Ovary (tissue), 9 donors: Measurements from ENCODE around the gene TTC39B. TPM values are rescaled to one million over a fixed set of nuclear protein-coding genes. Genes with fewer than 3 reads are reported as not detected.

ENCODE experiments used
- DNase-seq, 5 donors: peaks; one replicate each; pipeline ENCODE4 v3.0.0-alpha.2; 2019 to 2020
- H3K27ac ChIP-seq, 2 donors: fragments of 200-600 bp; one replicate each; pipeline versions ENCODE4 v1.5.1 to v1.8.0; 2019 to 2022
- H3K27me3 ChIP-seq: fragments of 200-600 bp; one replicate; pipeline ENCODE4 v1.8.0; 2022
- H3K36me3 ChIP-seq: fragments of 200-600 bp; sonication (generic); one replicate; pipeline ENCODE4 v1.5.1; 2019
- H3K4me1 ChIP-seq: one replicate; pipeline ENCODE4 v1.8.1; 2013; ENCODE audit warnings: mild to moderate bottlenecking, moderate library complexity; ENCODE audit not compliant: insufficient read depth
- H3K4me3 ChIP-seq: fragments of 200-600 bp; sonication (generic); one replicate; pipeline ENCODE4 v1.5.1; 2017
- H3K9me3 ChIP-seq, 2 donors: fragments of 200-600 bp in 1 of 2; sonication (generic) in 1 of 2; one replicate each; pipeline versions ENCODE4 v1.5.1 to v1.8.1; 2013 to 2019; ENCODE audit warnings: mild to moderate bottlenecking in 1 of 2, moderate library complexity in 1 of 2
- CTCF ChIP-seq, 3 donors: fragments of 450-650 bp in 2 of 3; fragments of 200-600 bp in 1 of 3; IDR thresholded peaks; one replicate each; pipeline versions ENCODE4 v1.5.1 to v1.8.0; 2016 to 2022; ENCODE audit warnings: antibody characterized with exemption in 3 of 3, mild to moderate bottlenecking in 1 of 3
- EP300 ChIP-seq: sonication (generic); formaldehyde crosslinking; IDR thresholded peaks from one replicate; pipeline ENCODE4 v1.6.1; 2017; ENCODE audit warnings: antibody characterized with exemption
- POLR2A ChIP-seq: fragments of 450-650 bp; IDR thresholded peaks from one replicate; pipeline ENCODE4 v1.6.1; 2017; ENCODE audit warnings: antibody characterized with exemption, mild to moderate bottlenecking, moderate library complexity
- WGBS, 3 donors: extraction: QIAGEN DNeasy Blood & Tissue Kit in 1 of 3; methylation state at CpG; one replicate each; pipeline versions ENCODE4 v1.1.5 to v1.1.7; 2013 to 2017; 5-methylcytosine and 5-hydroxymethylcytosine counted together
- intact Hi-C, 4 donors: fragments of 100-400 bp; cut with DNase I; formaldehyde crosslinking; loops; one replicate each; pipeline versions ENCODE4 v1.11.0 to v1.15.1; 2022 to 2023
- polyA plus RNA-seq, 2 donors: library from polyadenylated mRNA; stranded (reverse); fragments of 200-250 nt in 1 of 2; fragments of 350-450 nt in 1 of 2; fragmentation: Illumina TruSeq in 1 of 2; extraction: RNeasy Lipid Tissue Mini Kit (QIAGEN cat#74804) in 1 of 2; gene quantifications; one replicate each; pipeline ENCODE4 v1.2.3, GENCODE V29; 2013 to 2014
- total RNA-seq, 7 donors: library from RNA; depleted of rRNA in 2 of 7; stranded (reverse); fragments of >200 nt in 2 of 7; fragmentation: NEBNext Ultra II Directional in 3 of 7; extraction: Animal tissue kit (Norgen Biotek cat#: 25700) in 3 of 7; gene quantifications; one replicate each; pipeline versions ENCODE4 v1.1.0 to v1.2.4, GENCODE V29; 2016 to 2023
- donor health status: DM: no; HTN: no; CAD: no; lungs with moderate emphysema.
- donor health status: DM: no; HTN: no; CAD: no.
- donor health status: Bipolar disorder and iron deficiency.
- donor health status: DM: yes; HTN: yes; CAD: no.
- donor health status: DM: no; HTN: no; CAD: no.
- donor health status: DM: yes; HTN: yes; CAD: no.

The TTC39B gene
- total and polyA plus RNA-seq, 9 donors = 2.9 to 26.0 (median 11.0) TPM

- no peak for TF ChIP-seq CTCF (IDR thresholded peaks at IDR 0.05)
- TF ChIP-seq EP300 = no peak
- no peak for TF ChIP-seq POLR2A
- 83 to 86% (median 83%) methylated on average over 4 of the region's 4 CpGs for WGBS, 3 donors
These were observed 30.6 kb downstream of the TTC39B start for GRCh38 chr9:15276328-15276938.

GRCh38 chr9:15274425-15274824 lies 32.6 kb downstream of the TTC39B start:
- intact Hi-C loops = no loop called here
- Histone ChIP-seq H3K36me3 (no peaks in the 10 kb centered on the region), H3K27me3 (no peaks in the 10 kb centered on the region), H3K27ac (no peak overlapping the region), H3K9me3 (no peaks in the 10 kb centered on the region), H3K4me1 (peaks cover 2% of the 10 kb centered on the region), H3K4me3 (no peak overlapping the region)
- DNase-seq = no peak
- TF ChIP-seq EP300 (no peak), CTCF (IDR thresholded peaks at IDR 0.05) (no peak), POLR2A (no peak)
- 84 to 87% (median 84%) methylated on average over 1 of the region's 1 CpG for WGBS, 3 donors

More at GRCh38 chr9:15276328-15276938, 30.6 kb downstream of the TTC39B start:
- Histone ChIP-seq H3K36me3 (no peaks in the 10 kb centered on the region), H3K4me1 (peaks cover 2% of the 10 kb centered on the region), H3K4me3 (no peak overlapping the region), H3K27me3 (no peaks in the 10 kb centered on the region), H3K9me3 (no peaks in the 10 kb centered on the region), H3K27ac (no peak overlapping the region)
- DNase-seq = no peak
- intact Hi-C loops = no loop called here

- Histone ChIP-seq H3K36me3 (no peaks in the 10 kb centered on the region), H3K4me3 (no peak overlapping the region), H3K27me3 (no peaks in the 10 kb centered on the region), H3K4me1 (no peaks in the 10 kb centered on the region), H3K27ac (no peak overlapping the region), H3K9me3 (no peaks in the 10 kb centered on the region)
- TF ChIP-seq POLR2A = no peak
- TF ChIP-seq EP300 = no peak
- no peak for TF ChIP-seq CTCF (IDR thresholded peaks at IDR 0.05)
- intact Hi-C loops = no loop called here
- WGBS, 3 donors = 69 to 87% (median 86%) methylated on average over 3 of the region's 3 CpGs
- DNase-seq = no peak
These were observed 34.6 kb downstream of the TTC39B start for GRCh38 chr9:15272377-15272928.

GRCh38 chr9:15271403-15271802 lies 35.6 kb downstream of the TTC39B start:
- Histone ChIP-seq H3K36me3 (no peaks in the 10 kb centered on the region), H3K9me3 (no peaks in the 10 kb centered on the region), H3K4me3 (no peak overlapping the region), H3K27ac (no peak overlapping the region), H3K4me1 (no peaks in the 10 kb centered on the region), H3K27me3 (no peaks in the 10 kb centered on the region)
- WGBS, 3 donors = 93 to 96% (median 94%) methylated on average over 7 of the region's 7 CpGs
- DNase-seq = no peak
- intact Hi-C loops = no loop called here
- no peak for TF ChIP-seq POLR2A
- TF ChIP-seq CTCF (IDR thresholded peaks at IDR 0.05) = no peak
- TF ChIP-seq EP300 = no peak
